GM12892 (cell line): ENCODE results near the gene CECR2.
A peak's percentile ranks its signal among the peaks of the same experiment; 100 is the strongest.

Source experiments
- DNase-seq: peaks from one replicate; pipeline ENCODE4 v3.0.0; 2011; ENCODE audit not compliant: insufficient read length
- FAIRE-seq: peaks from 2 replicates; lab custom pipeline; 2011; peaks lifted over from hg19 to GRCh38; lab: Jason Lieb, UNC
- POLR2A ChIP-seq: IDR thresholded peaks from 2 replicates; pipeline ENCODE4 v1.6.1; 2011; ENCODE audit warnings: low read depth, low read length, control low read depth
- POLR2AphosphoS5 ChIP-seq: IDR thresholded peaks from 2 replicates; pipeline ENCODE4 v1.6.1; 2011; ENCODE audit warnings: low read depth, low read length, control low read depth
- TAF1 ChIP-seq: IDR thresholded peaks from 2 replicates; pipeline ENCODE4 v1.6.1; 2011; ENCODE audit warnings: low read depth, mild to moderate bottlenecking, control low read depth, low read length, borderline replicate concordance

CECR2 gene

GRCh38 chr22:17588606-17589005 is 219.3 kb downstream of the CECR2 start:
- FAIRE-seq (no peak), DNase-seq (no peak)

GRCh38 chr22:17589810-17590375 is 220.6 kb downstream of the CECR2 start:
- TF ChIP-seq TAF1 (no peak), POLR2A (0 out of 2 replicates have a peak, but pooled peaks have one; percentile 23), POLR2AphosphoS5 (no peak)
- FAIRE-seq (no peak), DNase-seq (no peak)

More at GRCh38 chr22:17588606-17589005, 219.3 kb downstream of the CECR2 start:
- TF ChIP-seq POLR2A (no peak), TAF1 (no peak), POLR2AphosphoS5 (no peak)

GRCh38 chr22:17590586-17590985 is 221.3 kb downstream of the CECR2 start:
- no peak for DNase-seq
- TF ChIP-seq POLR2AphosphoS5 (no peak), POLR2A (no peak), TAF1 (no peak)
- no peak for FAIRE-seq

GRCh38 chr22:17592201-17592600 is 222.9 kb downstream of the CECR2 start:
- TF ChIP-seq TAF1 (no peak), POLR2AphosphoS5 (no peak), POLR2A (no peak)
- DNase-seq (no peak), FAIRE-seq (no peak)

DNA sequence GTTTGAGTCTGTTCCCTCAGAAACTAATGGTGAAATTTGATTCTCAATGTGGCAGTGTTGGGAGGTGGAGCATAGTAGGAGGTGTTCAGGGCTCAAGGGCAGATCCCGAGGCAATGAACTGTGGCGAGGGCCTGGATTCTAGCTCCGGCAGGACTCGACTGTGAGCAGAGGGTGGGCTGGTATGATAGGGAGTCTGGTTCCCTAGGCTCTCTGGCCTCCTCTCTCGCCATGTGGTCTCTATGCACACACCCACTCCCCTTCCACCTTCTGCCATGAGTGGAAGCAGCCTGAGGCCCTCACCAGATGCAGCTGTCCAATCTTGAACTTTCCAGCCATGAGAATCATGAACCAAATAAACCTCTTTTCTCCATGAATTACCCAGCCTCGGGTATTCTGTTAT is 227.0 kb downstream of the CECR2 start:
- DNase-seq (no peak), FAIRE-seq (no peak)
- no peak for TF ChIP-seq POLR2A
- no peak for TF ChIP-seq POLR2AphosphoS5
- no peak for TF ChIP-seq TAF1

- DNase-seq = no peak
- no peak for TF ChIP-seq POLR2A
- TF ChIP-seq POLR2AphosphoS5 = no peak
- no peak for FAIRE-seq
Measured at GRCh38 chr22:17597217-17597616, 228.0 kb downstream of the CECR2 start.

DNA sequence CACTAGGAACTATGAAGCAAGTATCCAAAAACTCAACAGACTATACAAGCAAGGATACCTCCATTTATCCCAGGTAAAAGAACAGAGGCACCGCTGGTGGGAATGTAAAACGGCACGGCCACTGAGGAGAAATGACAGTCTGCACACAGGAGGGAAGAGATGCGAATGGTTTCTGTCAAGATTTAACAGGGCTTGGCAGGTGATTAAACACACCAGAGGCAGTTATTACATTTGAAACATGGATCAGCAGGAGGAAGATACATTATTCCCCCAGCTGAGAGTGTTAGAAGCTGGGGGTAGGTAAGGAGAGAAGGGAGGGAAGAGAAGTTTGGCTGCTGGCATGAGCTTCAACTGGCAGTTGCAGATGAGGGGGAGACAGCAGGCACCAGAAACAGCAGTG is 229.1 kb downstream of the CECR2 start:
- FAIRE-seq (no peak), DNase-seq (no peak)
- TF ChIP-seq POLR2A (no peak), POLR2AphosphoS5 (no peak), TAF1 (no peak)

DNA sequence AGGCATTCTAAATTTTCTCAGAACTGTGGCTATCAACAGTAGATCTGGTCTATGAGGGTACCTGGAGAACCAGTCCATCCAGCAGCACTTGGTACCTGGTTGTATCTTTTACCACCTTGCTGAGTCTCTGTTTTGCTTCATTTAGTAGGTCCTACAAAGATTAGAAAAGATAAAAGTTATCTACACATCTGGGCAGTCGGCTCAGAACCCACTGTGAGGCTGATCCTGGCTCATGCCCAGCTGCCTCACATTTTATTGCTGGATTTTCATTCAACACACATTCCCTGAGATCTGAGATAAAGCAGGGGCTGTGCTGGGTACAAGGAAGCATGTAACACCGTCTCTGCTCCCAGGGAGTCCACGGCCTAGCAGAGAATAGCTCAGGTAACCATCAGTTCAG is 231.8 kb downstream of the CECR2 start:
- no peak for FAIRE-seq
- no peak for DNase-seq
- TF ChIP-seq POLR2AphosphoS5 (no peak), POLR2A (no peak), TAF1 (no peak)

- FAIRE-seq = no peak
- TF ChIP-seq POLR2AphosphoS5 (no peak), POLR2A (no peak), TAF1 (no peak)
Measured at GRCh38 chr22:17603668-17604067, 234.4 kb downstream of the CECR2 start.

DNA sequence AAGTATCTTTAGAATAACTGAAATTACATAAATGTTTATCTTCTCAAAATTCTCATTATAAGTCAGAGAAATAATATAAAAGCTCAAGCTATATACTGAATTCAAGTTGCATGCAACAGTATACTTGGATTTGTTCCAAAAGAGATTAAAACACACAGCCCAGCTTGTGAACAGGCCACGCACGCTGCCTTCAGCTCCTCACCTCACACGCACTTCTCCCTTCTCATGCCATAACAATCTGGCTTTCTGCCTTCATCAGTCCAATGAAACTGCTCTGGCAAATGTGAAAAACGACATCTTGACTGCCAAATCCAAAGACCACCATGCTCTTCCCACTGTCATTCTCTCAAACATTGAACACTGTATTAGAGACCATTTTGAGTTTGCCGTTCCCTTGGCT is 237.2 kb downstream of the CECR2 start:
- TF ChIP-seq POLR2AphosphoS5 (no peak), TAF1 (no peak), POLR2A (no peak)
- FAIRE-seq (no peak), DNase-seq (no peak)

More at GRCh38 chr22:17603668-17604067, 234.4 kb downstream of the CECR2 start:
- DNase-seq = no peak
